Spinal cord (tissue), 10 donors: ENCODE results near the gene MAN1C1. TPM values are rescaled to one million over a fixed set of nuclear protein-coding genes. Genes with fewer than 3 reads are reported as not detected.
A peak's percentile ranks its signal among the peaks of the same experiment; 100 is the strongest.
"Not testable (repeated sequence)": the region's sequence is repeated elsewhere in the genome, so short reads cannot be mapped to it uniquely, and the experiment has no call there.

Experiments
- DNase-seq, 6 donors: peaks; one replicate each; pipeline versions ENCODE4 v3.0.0 to v3.0.0-alpha.2; 2013 to 2015; ENCODE audit warnings: low spot score in 6 of 6, low read depth in 4 of 6
- H3K27ac ChIP-seq: one replicate; pipeline ENCODE4 v1.5.1; 2013; ENCODE audit warnings: low read depth, low read length, control low read depth
- H3K27me3 ChIP-seq: one replicate; pipeline ENCODE4 v1.6.1; 2013; ENCODE audit warnings: low read length; ENCODE audit not compliant: control insufficient read depth, insufficient read depth
- H3K36me3 ChIP-seq: one replicate; pipeline ENCODE4 v1.6.1; 2013; ENCODE audit warnings: low read length; ENCODE audit not compliant: control insufficient read depth, insufficient read depth
- H3K4me1 ChIP-seq: one replicate; pipeline ENCODE4 v1.6.1; 2013; ENCODE audit warnings: low read length; ENCODE audit not compliant: control insufficient read depth, insufficient read depth
- H3K4me3 ChIP-seq: one replicate; pipeline ENCODE4 v1.5.1; 2013; ENCODE audit warnings: low read depth, low read length, control low read depth
- H3K9me3 ChIP-seq: one replicate; pipeline ENCODE4 v1.6.1; 2013; ENCODE audit warnings: low read length; ENCODE audit not compliant: control insufficient read depth, insufficient read depth
- WGBS: methylation state at CpG from one replicate; pipeline ENCODE4 v1.1.5; 2013; ENCODE audit warnings: missing lambda C conversion rate; ENCODE audit not compliant: insufficient coverage; 5-methylcytosine and 5-hydroxymethylcytosine counted together
- polyA plus RNA-seq, 2 donors: library from polyadenylated mRNA; unstranded; fragments of 120-200 nt; gene quantifications; one replicate each; pipeline ENCODE4 v1.2.1, GENCODE V29; 2013; ENCODE audit not compliant: insufficient read length in 2 of 2
- total RNA-seq, 2 donors: library from RNA; depleted of rRNA in 1 of 2; stranded (reverse); fragments of 120-200 nt in 1 of 2; fragments of >200 nt in 1 of 2; gene quantifications; one replicate each; pipeline versions ENCODE4 v1.2.3 to v1.2.4, GENCODE V29; 2013 to 2014
- donor health status: healthy.

Gene MAN1C1
- total and polyA plus RNA-seq, 4 donors: 18.4 to 59.7 (median 49.4) TPM

DNA sequence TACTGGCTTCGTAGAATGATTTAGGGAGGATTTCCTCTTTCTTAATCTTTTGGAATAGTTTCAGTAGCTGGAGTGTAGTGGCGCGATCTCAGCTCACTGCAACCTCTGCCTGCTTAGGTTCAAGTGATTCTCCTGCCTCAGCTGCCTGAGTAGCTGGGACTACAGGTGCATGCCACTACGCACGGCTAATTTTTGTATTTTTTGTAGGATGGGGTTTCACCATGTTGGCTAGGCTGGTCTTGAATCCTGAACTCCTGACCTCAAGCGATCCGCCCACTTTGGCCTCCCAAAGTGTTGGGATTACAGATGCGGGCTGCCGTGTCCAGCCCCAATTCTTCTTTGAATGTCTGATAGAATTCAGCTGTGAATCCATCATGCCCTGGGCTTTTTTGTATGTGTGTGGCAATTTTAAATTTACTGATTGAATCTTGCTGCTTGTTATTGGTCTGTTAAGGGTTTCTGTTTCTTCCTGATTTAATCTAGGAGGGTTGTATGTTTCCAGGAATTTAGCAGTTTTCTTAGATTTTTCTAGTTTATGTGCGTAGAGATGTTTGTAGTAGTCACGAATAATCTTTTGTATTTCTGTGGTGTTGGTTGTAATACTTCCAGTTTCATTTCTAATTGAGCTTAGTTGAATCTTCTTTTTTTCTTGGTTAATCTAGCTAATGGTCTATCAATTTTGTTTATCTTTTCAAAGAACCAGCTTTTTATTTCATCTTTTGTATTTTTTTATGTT is 15.3 kb downstream of the MAN1C1 start:
- Histone ChIP-seq H3K9me3 (no peaks in the 10 kb centered on the region), H3K27ac (no peak overlapping the region), H3K36me3 (peaks cover 2% of the 10 kb centered on the region), H3K27me3 (no peaks in the 10 kb centered on the region), H3K4me3 (no peak overlapping the region), H3K4me1 (no peaks in the 10 kb centered on the region)
- 84% methylated on average over 9 of the region's 11 CpGs for WGBS
- DNase-seq: no peak

DNA sequence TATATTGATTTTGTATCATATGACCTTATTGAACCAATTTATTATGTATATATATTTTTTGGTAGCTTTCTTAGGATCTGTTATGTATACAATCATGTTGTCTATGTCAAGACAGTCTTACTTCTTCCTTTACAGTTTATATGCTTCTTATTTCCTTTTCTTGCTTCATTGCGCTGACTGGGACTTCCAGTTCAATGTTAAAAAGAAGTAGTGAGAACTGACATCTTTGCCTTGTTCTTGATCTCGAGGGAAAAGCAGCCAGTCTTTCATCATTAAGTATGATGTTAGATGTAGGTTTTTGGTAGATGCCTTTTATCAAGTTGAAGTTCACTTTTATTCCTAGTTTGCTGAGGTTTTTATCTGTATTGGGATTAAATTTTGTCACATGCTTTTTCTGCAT is 17.5 kb downstream of the MAN1C1 start:
- H3K27ac ChIP-seq: no peak overlapping the region
- H3K4me1 ChIP-seq: no peaks in the 10 kb centered on the region
- no peak for DNase-seq
- peaks cover 2% of the 10 kb centered on the region for H3K9me3 ChIP-seq
- H3K27me3 ChIP-seq: no peaks in the 10 kb centered on the region
- WGBS: no CpG with 5 or more reads among the region's 2 CpGs
- no peaks in the 10 kb centered on the region for H3K36me3 ChIP-seq
- H3K4me3 ChIP-seq: no peak overlapping the region

GRCh38 chr1:25634896-25635295 is 18.3 kb downstream of the MAN1C1 start:
- no peaks in the 10 kb centered on the region for H3K27me3 ChIP-seq
- H3K9me3 ChIP-seq: peaks cover 2% of the 10 kb centered on the region
- H3K36me3 ChIP-seq: no peaks in the 10 kb centered on the region
- no peak overlapping the region for H3K4me3 ChIP-seq
- no peak overlapping the region for H3K27ac ChIP-seq
- no peaks in the 10 kb centered on the region for H3K4me1 ChIP-seq
- WGBS: no CpG with 5 or more reads among the region's 2 CpGs
- no peak for DNase-seq

DNA sequence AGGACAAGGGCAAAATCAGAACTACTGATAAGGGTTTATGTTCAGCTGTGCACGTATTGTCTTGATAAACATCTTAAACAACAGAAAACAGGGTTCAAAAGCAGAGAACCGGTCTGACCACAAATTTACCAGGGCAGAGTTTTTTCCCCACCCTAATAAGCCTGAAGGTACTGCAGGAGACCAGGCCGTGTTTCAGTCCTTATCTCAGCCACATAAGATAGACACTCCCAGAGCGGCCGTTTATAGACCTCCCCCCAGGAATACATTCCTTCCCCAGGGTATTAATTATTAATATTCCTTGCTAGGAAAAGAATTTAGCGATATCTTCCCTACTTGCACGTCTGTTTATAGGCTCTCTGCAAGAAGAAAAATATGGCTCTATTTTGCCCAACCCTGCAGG is 19.6 kb downstream of the MAN1C1 start:
- not testable (repeated sequence) for H3K4me1 ChIP-seq, H3K27me3 ChIP-seq, H3K9me3 ChIP-seq, H3K27ac ChIP-seq, DNase-seq, H3K4me3 ChIP-seq, H3K36me3 ChIP-seq
- 83% methylated on average over 2 of the region's 7 CpGs for WGBS

GRCh38 chr1:25640646-25641328 is 24.2 kb downstream of the MAN1C1 start:
- Histone ChIP-seq H3K9me3 (peaks cover 2% of the 10 kb centered on the region), H3K36me3 (no peaks in the 10 kb centered on the region), H3K27ac (no peak overlapping the region), H3K4me1 (peaks cover 15% of the 10 kb centered on the region), H3K4me3 (no peak overlapping the region), H3K27me3 (no peaks in the 10 kb centered on the region)
- peak in 1 of 6 donors; percentile 11 for DNase-seq
- 54% methylated on average over 6 of the region's 10 CpGs for WGBS

DNA sequence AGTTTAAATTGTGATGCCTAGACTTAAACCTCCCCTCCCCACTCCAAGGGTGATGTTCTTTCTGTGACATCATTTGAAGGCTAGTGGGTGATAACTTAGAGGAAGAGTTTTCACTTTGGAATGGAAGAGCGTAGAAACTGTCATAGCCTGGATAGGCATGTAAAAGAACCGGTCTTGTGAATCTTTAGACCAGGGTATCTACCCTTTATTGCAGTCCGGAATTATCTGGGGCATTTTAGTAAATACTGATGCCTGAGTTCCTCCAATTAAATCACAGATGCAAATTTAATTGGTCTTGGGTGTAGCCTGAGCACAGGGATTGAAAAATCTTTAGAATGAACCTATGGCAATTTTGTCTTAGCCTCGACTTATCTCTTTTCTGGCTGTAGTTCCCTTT is 24.7 kb downstream of the MAN1C1 start:
- no peak for DNase-seq
- Histone ChIP-seq H3K4me3 (no peak overlapping the region), H3K9me3 (peaks cover 2% of the 10 kb centered on the region), H3K27ac (no peak overlapping the region), H3K4me1 (peaks cover 19% of the 10 kb centered on the region), H3K27me3 (no peaks in the 10 kb centered on the region), H3K36me3 (peaks cover 4% of the 10 kb centered on the region)
- 82% methylated on average over 2 of the region's 4 CpGs for WGBS

- Histone ChIP-seq H3K27me3 (no peaks in the 10 kb centered on the region), H3K36me3 (peaks cover 4% of the 10 kb centered on the region), H3K4me3 (no peak overlapping the region), H3K4me1 (peaks cover 22% of the 10 kb centered on the region), H3K9me3 (peaks cover 2% of the 10 kb centered on the region), H3K27ac (peak overlapping the region; percentile 45)
- peak in 1 of 6 donors; percentile 52 for DNase-seq
- 71% methylated on average over 6 of the region's 8 CpGs for WGBS
Observed at GRCh38 chr1:25641931-25642573, 25.5 kb downstream of the MAN1C1 start.

DNA sequence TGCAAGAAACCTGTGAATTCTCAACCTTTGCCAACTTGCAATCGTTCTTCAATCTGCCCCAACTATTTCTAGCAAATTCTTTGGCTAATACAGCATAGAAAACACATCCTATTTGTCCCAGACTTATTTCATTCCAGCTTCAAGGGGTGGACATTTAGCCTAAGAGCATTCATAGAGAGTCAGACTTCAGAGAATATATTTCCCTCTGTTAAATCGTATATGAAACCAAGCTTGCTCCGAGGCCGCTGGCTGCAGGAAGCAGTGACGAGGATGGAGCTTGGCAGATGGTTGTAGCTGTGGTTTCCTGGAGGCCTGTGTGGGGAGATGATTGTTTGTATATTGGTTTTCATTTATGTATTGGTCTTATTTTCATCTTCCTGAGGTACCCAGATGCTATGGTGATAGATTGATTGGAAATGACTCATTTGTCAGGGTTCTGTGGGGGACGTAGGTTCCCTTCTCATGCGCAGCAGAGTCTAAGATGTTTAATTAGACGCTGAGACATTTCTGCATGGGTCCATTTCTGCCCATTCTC is 26.1 kb downstream of the MAN1C1 start:
- Histone ChIP-seq H3K9me3 (peaks cover 2% of the 10 kb centered on the region), H3K36me3 (peaks cover 4% of the 10 kb centered on the region), H3K4me3 (no peak overlapping the region), H3K4me1 (peaks cover 26% of the 10 kb centered on the region), H3K27me3 (no peaks in the 10 kb centered on the region), H3K27ac (peak overlapping the region; percentile 45)
- WGBS: 82% methylated on average over 6 of the region's 8 CpGs
- peak in 1 of 6 donors; percentile 56 for DNase-seq

GRCh38 chr1:25643929-25644328 is 27.3 kb downstream of the MAN1C1 start:
- WGBS: 79% methylated on average over 7 of the region's 7 CpGs
- H3K27ac ChIP-seq: no peak overlapping the region
- H3K4me3 ChIP-seq: no peak overlapping the region
- H3K4me1 ChIP-seq: peaks cover 33% of the 10 kb centered on the region
- peaks cover 4% of the 10 kb centered on the region for H3K36me3 ChIP-seq
- DNase-seq: peak in 2 of 6 donors; percentile 9 to 42
- no peaks in the 10 kb centered on the region for H3K9me3 ChIP-seq
- H3K27me3 ChIP-seq: no peaks in the 10 kb centered on the region
